GM12878 (cell line): Measurements from ENCODE around the gene AUNIP.

Source experiments
- CEBPB ChIP-seq, 2 experiments: fragments of 150-350 bp in 1 of 2; IDR thresholded peaks; 2 replicates each; pipeline ENCODE4 v1.6.1; 2012 to 2014; ENCODE audit warnings: low read depth in 2 of 2, low read length in 2 of 2, borderline replicate concordance in 1 of 2, inconsistent platforms in 1 of 2
- TF ChIP-seq, protein P1 (sequence below): IDR thresholded peaks from 2 replicates; pipeline ENCODE4 v1.6.1; 2012; ENCODE audit warnings: low read depth, low read length, improper control_type of control experiment

DNA sequence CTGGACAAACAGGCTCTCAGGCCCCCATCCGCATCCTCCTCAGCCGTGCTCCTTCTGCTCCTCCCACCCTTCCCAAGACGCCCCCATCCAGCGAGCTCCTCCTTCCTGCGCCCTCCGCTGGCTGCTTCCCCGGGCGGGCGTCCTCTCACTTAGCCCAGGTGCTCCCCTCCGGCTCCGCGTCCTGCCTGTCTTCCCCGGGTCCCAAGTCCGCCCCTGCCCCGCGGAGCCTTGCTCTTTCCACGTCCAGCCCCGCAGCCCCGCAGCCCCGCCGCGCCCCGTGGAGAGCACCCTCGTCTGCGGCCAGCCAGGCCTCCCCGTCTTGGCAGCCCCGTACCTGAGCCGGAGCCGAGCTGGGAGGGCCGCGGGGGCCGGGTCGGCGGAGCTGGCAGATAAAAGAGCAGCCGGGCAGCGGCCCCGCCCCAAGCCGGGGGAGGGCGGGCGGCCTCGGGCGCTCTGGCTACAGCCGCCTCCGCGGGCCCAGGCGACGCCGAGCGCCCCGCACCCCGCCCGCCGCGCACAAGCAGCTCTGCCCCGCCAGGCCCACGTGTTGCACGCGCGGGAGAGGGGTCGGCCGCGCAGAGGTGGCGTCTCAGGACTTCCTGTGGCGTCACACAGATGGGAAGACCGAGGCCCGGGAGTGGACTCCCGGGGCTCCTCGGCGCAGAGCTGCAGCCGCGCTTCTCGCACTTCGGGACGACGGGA, 16.0 kb upstream of the AUNIP start, which contains the start of gene PAQR7:
- TF ChIP-seq, protein P1, sequence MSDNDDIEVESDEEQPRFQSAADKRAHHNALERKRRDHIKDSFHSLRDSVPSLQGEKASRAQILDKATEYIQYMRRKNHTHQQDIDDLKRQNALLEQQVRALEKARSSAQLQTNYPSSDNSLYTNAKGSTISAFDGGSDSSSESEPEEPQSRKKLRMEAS = peak; percentile 94
- no peak for TF ChIP-seq CEBPB (IDR thresholded peaks at IDR 0.05; ENCODE audit: borderline replicate concordance in 1 of 2, low read depth in 2 of 2, low read length in 2 of 2)
